GM19193 (cell line): ENCODE data around the gene LRRIQ1.

ENCODE experiments used
- POLR2A ChIP-seq: IDR thresholded peaks from 4 replicates; pipeline ENCODE4 v1.6.1; 2011; ENCODE audit not compliant: insufficient read depth, insufficient read length; ENCODE audit errors: extremely low read depth

LRRIQ1 gene

GRCh38 chr12:85017618-85018017 is 18.5 kb upstream of the LRRIQ1 start:
- TF ChIP-seq POLR2A = no peak

GRCh38 chr12:85018098-85018497 is 18.1 kb upstream of the LRRIQ1 start:
- no peak for TF ChIP-seq POLR2A

DNA sequence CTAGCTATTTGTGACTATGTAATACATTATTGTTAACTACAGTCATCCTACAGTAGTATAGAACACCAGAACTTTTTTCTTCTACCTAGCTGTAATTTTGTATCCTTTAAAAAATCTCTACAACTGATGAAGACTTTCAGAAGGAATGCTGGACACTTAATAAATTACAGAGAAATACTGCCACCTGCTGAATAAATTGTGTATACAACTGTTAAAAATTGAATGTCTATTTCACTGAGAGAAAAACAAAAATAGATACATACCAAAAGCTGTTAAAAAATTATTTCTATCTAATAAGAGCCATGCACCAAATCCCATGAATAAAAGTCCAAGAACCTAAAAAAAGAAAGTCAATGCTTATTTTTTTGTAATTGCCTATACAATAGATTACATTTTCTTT is 6.7 kb upstream of the LRRIQ1 start:
- TF ChIP-seq POLR2A = no peak

DNA sequence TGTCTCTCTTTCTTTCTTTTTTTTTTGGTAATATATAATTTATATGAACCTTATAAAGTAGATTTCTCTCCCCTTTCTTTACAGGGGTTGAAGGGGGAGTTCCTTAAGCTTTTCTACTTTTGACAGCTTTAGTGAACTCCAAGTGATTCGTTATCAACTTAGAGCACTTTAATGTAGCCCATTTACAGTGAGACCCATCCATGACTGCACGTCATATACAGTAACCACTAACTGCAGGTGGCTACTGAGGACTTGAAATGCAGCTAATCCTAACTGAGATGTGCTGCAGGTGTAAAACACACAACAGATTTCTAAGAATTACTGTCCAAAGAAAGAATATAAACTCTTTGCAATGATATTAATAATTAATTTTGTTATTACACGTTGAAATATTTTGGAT is 582 bp downstream of the LRRIQ1 start:
- TF ChIP-seq POLR2A = no peak

GRCh38 chr12:85041395-85041794 is 5.2 kb downstream of the LRRIQ1 start:
- TF ChIP-seq POLR2A = no peak

DNA sequence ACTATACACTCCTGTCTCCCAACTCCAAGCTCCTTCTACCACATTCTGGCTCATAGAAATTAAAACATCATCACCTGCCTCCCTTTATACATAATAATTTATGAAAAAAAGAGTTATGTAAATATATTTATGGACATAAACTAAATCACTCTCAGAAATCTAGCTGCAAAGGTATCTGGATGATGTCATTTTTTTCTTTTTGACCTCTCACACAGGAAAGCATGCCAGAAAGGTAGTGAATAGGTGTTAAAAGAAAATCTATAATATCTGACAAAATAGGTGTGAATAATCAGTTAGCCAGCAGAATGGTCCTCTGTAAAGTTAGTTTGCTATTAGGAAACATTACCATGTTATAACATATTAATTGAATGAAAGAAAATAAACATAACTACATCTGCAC is 7.7 kb downstream of the LRRIQ1 start:
- TF ChIP-seq POLR2A = no peak

- TF ChIP-seq POLR2A = no peak
Measured at GRCh38 chr12:85057370-85057963, 21.3 kb downstream of the LRRIQ1 start.

DNA sequence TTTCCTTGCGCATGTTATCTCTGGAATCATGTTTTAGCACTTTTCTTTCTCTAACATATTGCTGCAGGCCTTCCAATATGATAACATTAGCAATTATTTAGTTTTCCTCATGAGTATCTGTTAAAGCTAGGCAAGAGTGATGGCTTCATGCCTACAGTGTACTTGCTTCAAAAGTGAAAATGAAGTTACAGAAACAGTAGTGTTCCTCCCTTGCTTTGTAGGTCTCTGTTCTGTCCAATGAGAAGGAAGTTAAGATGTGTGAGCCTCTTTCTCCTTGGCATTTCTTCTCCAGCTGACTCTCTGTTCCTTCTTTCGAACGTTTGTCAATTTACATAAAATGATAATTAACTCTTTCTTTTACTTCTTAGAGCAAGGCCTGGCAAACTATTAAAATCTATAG is 22.2 kb downstream of the LRRIQ1 start:
- no peak for TF ChIP-seq POLR2A

- no peak for TF ChIP-seq POLR2A
Measured at GRCh38 chr12:85059594-85059993, 23.4 kb downstream of the LRRIQ1 start.

- TF ChIP-seq POLR2A = no peak
Measured at GRCh38 chr12:85060916-85061315, 24.8 kb downstream of the LRRIQ1 start.

DNA sequence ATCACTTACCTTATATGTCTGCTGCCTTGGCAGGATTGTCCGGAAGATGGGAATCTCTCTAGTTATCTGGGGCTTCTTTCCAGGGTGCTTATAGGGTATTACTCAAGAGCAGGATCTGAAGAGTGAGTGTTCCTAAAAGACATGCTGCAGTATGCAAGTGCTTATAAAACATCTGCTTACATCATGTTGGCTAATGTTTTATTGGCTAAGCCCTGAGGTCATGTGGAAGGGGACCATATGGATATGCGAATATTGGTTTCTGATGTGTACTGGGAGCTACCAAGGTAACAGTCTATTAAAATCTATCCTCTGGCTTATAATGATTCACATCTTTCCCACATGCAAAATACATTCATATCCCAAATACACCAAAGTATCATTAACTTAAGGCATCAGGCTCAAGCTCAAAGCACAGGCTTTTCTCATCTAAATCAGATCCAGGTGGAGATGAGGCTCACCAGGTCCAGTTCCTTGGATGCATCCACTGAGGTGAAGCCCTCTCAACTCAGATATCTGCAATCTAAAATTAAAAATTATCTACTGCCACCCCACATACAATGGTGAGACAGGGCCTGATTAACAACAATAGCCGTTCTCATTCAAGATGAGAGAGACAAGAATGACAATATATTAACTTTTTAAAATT is 29.8 kb downstream of the LRRIQ1 start:
- no peak for TF ChIP-seq POLR2A

- TF ChIP-seq POLR2A = no peak
Measured at GRCh38 chr12:85072826-85073225, 36.7 kb downstream of the LRRIQ1 start.

DNA sequence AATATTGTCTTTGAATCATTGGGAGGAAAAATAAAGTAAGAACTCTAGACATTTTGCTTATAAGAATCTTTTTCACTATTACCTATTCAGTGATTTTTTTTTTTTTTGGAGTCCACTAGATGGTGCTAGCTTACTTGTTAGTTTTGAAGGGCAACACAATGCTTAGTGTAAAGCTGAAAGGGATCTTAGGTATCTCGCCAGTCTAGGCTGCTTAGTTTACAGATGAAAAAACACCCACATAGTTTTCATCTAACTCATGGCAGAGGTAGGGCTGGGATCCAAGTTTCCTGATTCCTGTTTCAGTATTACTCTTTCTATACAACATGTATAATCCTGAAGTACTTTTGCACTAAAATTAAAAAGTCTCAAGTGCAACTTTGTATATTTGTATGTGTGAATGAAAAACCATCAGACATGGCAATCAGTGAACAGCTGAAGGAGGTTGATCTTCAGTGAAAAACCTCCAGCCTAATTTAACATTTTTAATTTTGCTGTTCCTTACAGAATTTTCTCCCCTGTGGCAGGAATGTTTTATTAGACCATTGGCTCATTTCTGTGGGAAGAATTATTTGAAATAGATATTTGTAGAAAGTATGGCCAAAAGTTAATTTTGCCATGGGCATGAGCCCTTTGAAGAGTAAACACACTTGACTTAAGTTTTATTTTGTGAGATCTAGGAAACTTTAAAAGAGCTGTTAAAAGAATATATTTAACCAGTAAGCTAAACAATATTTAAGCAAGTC is 40.7 kb downstream of the LRRIQ1 start:
- no peak for TF ChIP-seq POLR2A

GRCh38 chr12:85085066-85085465 is 48.9 kb downstream of the LRRIQ1 start:
- TF ChIP-seq POLR2A = no peak

DNA sequence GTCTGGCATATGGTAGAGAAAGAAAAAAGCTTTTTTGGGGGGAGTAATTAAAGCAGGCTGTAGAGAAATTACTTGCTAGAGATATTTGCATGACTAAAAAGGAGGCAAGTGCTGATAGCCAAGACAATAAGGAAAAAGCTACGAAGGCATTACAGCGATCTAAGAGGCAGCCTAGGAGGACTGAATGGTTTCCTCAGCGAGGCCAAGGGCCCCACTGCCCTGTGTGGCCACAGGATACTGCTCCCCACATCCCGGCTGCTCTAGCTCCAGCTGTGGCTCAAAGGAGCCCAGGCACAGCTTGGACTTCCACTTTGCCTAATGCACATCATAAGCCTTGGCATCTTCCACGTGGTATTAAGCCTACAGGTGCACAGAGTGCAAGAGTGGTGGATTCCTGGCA is 53.6 kb downstream of the LRRIQ1 start:
- TF ChIP-seq POLR2A = no peak

- no peak for TF ChIP-seq POLR2A
Measured at GRCh38 chr12:85092814-85093370, 56.7 kb downstream of the LRRIQ1 start.
